ENCODE results near the gene ZNF610.
A peak's percentile ranks its signal among the peaks of the same experiment; 100 is the strongest.
"Not testable (repeated sequence)": the region's sequence is repeated elsewhere in the genome, so short reads cannot be mapped to it uniquely, and the experiment has no call there.

ZNF610 gene

DNA sequence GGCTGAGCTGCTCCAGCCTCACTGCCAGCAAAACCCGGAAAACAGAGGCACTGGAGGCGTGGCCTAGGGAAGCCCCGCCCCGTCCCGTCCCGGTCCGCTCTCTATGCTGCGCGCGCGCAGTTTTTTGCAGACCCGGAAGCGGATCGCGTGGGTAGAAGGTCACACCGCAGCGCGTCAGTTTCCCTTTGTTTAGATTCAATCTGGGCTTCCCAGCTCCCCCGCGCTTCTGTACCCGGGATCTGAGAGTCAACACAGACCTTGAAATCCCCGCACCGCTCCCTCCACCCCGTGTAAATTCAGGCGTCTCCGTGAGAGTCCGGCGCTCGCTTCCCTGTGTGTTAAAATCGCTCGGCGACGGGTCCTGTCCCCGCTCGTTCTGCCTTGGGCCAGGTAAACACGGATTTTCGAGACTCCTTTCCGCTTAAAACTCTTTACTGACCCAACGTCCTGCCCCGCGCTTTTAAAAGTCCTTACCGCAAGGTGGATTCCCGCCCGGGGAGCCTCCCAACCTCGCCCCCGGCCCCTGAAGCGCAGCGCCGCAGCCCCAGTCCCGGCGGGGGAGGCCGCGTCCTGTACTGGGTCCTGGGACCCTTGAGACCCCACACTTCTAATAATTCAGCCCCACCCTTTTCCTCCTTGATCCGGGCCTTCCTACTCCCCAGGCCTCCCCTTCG, at the start of gene ZNF610:
ZNF610 (plus strand) TSS at position 127 of the 674 bp plus-strand sequence. CDS start 12,930 bp downstream, outside the sequence.
- DNase-seq: peak; percentile 79

DNA sequence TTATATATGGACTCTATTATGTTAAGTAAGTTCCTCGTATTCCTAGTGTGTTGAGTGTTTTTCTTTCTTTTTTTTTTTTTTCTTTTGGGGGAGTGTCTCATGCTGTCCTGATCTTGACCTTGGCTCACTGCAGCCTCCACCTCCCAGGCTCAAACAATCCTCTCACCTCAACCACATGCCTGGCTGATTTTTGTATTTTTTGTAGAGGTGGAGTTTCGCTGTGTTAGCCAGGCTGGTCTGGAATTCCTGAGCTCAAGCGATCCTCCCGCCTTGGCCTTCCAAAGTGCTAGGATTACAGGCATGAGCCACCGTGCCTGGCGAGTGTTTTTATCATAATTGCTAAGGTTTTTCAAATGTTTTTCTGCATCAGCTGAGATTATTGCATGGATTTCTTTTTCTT, 49.8 kb upstream of the ZNF610 start:
- DNase-seq: no peak

DNA sequence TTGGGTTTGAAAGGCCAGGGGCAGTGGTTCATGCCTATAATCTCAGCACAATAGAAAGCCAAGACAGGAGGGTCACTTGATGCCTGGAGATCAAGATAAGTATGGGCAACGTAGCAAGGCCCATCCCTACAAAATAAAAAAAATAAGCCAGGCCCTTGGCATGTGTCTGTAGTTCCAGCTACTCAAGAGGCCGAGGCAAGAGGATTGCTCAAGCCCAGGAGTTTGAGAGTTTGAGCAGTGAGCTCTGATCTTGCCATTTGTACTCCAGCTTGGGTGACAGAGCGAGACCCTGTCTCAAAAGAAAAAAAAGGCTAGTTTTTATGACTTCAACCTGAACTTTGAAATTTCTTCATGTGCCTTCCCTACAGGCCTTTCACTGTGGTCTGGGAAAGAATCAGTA, 44.3 kb upstream of the ZNF610 start:
- no peak for DNase-seq

DNA sequence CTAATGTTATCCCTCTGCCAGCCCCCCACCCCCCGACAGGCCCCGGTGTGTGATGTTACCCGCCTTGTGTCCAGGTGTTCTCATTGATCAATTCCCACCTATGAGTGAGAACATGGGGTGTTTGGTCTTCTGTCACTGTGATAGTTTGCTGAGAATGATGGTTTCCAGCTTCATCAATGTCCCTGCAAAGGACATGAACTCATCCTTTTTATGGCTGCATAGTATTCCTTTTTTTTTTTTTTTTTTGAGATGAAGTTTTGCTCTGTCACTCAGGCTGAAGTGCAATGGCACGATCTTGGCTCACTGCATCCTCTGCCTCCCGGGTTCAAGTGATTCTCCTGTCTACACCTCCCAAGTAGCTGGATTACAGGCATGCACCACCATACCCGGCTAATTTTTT, 43.1 kb upstream of the ZNF610 start:
- not testable (repeated sequence) for DNase-seq

DNA sequence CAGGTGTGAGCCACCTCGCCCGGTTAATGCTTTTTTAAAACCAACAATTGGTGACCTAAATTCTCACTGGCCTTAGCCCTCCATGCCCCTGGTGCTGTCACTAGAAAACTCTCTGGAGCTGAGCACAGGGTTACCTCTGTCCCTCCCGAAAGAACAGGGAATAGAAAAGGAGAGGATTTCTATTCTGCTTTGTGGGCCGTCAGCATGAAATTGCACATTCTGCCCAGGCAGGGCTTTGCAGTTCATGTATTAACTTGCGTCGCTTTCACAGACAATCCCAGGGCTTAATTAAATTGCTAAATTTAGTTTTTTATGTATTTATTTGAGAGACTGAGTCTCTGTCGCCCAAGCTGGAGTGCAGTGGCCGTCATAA, 39.7 kb upstream of the ZNF610 start:
- peak; percentile 0 for DNase-seq

DNA sequence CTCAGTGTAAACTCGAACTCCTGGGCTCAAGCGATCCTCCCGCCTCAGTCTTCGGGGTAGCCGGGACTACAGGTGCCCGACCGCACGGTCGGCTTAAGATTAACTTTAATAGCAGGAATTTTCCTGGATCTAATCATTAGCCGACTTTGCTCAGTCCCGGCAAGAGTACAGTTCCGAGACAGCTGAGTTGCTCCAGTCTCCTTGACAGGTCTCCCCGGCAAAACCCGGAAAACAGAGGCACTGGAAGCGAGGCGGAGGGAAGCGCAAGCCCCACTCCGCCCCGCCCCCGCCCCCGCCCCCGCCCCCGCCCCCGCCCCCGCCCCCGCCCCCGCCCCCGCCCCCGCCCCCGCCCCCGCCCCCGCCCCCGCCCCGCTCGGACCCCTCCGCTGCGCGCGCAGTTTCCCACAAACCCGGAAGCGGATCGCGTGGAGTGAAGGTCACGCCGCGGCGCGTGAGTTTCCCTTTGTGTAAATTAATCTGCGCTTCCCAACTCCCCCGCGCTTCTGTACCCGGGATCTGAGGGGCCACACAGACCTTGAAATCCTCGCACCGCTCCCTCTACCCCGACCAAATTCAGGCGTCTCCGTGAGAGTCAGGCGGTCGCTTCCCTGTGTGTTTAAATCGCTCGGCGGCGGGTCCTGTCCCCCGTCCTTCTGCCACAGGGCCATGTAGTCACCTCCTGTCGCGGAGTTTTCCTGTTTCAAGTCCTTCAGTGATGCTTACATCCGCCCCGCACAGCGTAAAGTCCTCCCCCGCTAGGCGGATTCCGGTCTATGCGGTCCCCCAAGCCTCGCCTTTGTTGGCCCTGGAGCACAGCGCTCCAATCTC, 39.1 kb upstream of the ZNF610 start, which contains the start of gene ZNF480:
ZNF480 (plus strand) TSS at position 397 of the 828 bp plus-strand sequence. CDS start 3,244 bp downstream, outside the sequence.
- peak; percentile 74 for DNase-seq

DNA sequence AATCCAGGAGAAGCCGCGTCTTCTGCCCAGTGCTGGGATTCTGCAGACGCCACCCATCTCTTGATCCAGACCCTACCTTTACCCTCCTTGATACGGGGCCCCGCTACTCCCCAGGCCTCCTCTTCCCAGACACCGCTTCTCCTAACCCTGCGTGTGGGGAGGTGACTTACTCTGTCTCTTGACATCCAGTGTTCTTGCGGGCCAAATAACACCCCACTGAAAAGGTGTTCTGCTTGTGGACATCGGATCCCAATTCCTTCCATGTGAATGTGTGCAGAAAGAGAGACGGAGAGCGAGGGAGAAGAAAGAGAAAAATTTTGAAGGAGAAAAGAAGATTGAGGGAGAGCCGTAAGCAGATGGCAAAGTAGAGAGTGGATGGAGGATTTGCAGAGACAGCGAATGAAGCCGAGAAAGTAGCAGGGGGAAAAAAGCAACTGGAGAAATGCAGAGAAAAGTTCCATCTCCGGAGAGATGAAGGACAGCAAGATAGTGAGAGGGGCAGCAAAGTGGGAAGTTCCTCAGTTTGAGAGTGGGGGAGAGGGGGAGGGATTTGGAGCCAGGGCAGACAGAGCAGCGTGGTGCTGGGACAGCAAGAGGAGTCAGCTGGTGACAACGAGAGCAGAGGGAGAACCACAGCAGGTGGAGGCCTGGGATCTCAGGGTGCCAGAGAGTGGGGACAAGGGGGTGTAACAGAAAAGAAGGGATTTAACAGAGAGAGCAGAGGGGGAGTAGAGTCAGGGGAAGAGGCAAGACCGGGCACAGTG, 38.3 kb upstream of the ZNF610 start:
- no peak for DNase-seq

DNA sequence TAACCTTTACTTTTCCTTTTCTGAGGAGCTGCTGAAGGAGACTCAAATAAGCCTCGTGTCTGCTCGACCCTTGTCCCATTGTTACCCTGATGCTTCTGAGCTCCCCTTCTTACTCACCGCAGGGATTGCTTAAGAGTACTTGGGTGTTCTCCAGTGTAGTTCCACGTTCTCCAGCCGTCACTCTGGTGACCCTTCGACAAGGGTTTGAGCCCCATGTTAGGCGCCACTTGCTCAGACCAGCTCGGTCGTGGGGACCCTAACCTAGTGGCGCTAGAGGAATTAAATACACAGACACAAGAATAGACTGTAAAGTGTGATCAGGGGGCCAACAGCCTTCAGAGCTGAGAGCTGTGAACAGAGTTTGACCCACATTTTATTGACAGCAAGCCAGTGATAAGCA, 28.8 kb upstream of the ZNF610 start:
- no peak for DNase-seq

DNA sequence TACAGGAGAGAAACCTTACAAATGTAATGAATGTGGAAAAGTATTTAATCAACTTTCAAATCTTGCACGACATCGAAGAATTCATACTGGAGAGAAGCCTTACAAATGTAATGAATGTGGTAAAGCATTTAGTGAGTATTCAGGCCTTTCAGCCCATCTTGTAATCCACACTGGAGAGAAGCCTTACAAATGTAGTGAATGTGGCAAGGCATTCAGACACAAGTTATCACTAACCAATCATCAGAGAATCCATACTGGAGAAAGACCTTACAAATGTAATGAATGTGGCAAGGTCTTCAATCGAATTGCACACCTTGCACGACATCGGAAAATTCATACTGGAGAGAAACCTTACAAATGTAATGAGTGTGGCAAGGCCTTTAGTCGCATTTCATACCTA, 13.6 kb upstream of the ZNF610 start:
- no peak for DNase-seq

DNA sequence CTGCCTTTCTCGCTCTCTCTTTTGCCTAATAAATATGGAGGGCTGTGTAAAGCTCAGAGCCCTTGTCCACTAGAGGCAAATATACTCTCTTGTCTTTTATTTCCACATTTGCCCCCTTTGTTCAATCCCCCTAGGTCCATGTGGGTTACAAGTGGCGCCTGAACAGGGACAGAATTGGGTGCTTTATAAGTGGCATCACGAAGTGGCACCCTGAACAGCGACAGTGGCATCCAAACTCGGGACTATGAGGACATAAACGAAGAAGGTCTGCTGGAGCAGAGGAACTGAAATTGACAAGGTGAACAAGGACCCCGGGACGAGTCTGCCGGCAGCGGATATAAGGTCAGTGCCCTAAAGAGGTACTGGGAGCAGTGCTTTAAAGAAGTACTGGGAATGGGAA, 4.3 kb upstream of the ZNF610 start:
- DNase-seq: no peak

DNA sequence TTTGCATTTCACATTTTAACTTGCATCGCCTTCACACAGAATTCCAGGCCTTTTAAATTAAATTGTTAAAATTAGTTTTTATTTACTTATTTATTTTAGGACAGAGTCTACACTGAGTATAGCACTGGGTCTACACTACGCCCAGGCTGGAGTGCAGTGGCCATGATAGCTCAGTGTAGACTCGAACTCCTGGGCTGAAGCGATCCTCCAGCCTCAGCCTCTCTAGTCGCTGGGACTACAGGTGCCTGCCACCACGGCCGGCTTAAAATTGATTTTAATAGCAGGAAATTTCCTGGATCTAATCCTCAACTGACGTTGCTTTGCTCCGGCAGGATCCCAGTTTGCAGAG, 301 bp upstream of the ZNF610 start:
- no peak for DNase-seq

DNA sequence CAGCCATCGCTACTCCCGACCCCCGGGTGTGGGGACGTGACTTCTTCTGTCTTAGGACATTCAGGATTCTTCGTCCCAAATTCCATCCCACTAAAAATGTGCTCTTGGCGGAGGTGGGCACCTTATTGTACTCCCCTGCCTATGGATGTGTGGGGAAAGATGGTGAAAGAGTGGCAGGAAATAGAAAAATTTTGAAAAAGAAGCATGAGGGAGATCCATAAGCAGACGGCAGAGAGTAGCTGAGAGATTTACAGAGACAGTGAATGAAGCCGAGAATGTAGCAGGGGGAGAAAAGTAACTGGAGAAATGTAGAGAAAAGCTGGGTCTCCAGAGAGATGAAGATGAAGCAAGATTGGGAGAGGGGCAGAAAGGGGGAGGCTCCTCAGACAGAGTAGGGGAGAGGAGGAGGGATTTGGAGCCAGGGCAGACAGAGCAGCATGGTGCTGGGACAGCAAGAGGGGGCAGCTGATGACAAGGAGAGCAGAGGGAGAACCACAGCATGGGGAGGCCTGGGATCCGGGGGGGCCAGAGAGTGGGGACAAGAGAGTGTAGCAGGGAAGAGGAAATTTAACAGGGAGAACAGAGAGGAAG, 843 bp downstream of the ZNF610 start:
- DNase-seq: no peak

DNA sequence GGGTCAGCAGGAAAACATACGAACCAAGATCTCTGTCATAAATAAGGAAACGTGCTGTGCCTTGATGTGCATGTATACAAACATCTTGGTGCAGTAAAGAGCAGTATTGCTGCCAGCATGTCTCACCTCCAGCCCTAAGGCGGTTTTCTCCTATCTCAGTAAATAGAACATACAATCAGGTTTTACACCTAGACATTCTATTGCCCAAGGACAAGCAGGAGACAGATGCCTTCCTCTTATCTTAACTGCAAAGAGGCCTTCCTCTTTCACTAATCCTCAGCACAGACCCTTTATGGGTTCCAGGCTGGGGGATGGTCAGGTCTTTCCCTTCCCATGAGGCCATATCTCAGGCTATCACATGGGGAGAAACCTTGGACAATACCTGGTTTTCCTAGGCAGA, 3.0 kb downstream of the ZNF610 start:
- not testable (repeated sequence) for DNase-seq

DNA sequence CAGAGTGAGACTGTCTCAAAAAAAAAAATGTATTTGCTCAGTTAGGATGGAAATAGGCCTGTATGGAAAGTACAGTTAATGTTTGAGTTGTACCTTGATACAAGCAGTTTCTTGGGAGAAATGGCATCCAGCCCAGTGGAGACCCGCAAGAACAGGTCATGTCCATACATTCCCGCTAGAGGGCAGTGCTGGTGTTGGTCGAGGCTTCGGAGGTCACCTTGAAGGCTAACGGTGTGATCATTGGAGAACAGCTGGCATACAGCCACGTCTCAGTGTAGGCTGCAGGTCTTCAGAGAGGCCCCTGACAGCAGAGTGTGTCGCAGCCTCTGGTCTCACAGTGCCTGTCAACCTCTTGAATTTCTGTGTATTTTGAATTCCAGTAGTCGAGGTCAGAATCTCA, 7.5 kb downstream of the ZNF610 start:
- DNase-seq: peak; percentile 15

DNA sequence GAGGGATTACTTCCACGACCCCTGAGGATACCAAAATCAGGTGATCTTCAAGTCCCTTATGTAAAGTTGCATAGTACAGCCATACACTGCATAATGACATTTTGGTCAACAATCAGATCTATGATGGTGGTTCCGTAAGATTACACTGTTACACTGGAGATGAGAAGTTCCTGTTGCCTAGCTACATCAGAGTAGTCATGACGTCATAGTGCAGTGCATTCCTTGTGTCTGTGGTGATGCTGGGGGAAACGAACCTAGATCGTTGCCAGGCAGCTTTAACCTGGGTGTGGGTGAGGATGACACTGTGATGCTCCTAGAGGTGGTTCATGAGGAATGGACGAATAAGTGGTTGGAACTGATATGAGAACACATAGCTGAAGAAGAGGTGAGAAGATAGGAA, 9.1 kb downstream of the ZNF610 start:
- no peak for DNase-seq

DNA sequence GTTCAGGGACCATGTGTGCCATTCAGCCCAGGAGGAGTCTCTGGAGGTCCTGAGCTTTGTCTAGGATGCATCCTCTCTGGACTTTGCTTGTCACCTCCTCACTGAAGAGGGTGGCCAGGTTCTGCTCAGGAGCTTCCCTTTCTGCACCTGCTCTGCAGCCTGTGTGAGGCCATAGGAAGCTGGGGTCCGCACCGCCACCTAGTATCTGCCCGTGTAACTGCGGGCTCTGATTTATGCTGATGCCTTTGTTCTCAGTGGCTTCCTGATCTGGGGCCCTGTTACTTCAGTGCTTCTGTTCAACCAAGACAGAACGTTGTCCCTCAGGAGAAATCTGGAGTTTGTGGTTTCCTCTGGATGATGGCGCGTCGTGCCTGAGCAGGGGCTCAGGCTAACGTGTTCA, 15.5 kb downstream of the ZNF610 start:
- DNase-seq: no peak

DNA sequence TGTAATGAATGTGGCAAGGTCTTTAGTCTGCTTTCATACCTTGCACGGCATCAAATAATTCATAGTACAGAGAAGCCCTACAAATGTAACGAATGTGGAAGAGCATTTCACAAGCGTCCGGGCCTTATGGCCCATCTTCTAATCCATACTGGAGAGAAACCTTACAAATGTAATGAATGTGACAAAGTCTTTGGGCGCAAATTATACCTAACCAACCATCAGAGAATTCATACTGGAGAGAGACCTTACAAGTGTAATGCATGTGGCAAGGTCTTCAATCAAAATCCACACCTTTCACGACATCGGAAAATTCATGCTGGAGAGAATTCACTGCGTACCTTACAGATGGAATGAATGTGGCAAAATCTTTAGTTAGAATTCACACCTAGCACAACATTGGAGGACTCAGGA, 30.4 kb downstream of the ZNF610 start:
- DNase-seq: no peak

DNA sequence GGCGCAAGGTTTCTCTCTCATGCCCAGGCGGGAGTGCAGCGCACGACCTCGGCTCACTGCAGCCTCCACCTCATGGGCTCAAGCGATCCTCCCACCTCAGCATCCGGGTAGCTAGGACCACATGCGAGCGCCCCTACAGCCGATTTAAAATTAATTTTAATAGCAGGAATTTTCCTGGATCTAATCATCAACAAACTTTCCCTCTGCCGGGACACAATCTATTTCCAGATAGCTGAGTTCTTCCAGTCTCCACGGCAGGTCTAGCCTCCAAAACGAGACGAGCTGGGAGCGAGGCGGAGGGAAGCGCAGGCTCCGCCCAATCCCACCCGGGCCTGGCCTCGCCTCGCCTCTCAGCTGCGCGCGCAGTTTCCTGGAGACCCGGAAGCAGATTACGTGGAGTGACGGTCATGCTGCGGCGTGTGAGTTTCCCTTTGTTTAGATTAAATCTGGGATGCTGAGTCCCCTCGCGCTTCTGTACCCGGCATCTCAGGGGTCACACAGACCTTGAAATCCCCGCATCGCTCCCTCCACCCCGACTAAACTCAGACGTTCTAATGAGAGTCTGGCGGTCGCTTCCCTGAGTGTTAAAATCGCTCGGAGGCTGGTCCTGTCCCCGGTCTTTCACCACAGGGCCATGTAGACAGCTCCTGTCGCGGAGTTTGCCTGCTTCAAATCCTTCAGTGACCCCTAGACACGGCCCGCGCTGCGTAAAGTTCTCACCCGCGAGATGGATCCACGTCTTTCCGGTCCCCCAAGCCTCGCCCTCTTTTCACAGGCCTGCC, 33.7 kb downstream of the ZNF610 start, which contains the start of gene ZNF880:
ZNF880 (plus strand) TSS at position 365 of the 782 bp plus-strand sequence; CDS start at position 408, 43 bp downstream.
- DNase-seq: peak; percentile 80

DNA sequence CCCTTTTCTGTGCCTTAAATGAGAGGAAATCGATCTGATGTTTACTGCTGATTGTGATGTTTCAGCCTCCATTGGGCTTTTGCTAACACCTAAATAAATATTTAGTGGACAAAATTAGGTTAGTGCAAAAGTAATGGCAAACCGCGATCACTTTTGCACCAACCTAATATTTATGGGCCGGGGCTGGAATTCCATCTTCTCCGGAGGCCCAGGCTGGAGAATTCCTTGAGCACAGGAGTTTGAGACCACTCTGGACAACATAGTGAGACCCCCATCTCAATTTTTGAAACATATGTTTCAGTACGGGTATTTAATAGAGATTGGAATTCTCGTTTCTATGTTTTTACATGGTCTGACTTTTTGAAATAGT, 34.3 kb downstream of the ZNF610 start:
- DNase-seq: no peak

DNA sequence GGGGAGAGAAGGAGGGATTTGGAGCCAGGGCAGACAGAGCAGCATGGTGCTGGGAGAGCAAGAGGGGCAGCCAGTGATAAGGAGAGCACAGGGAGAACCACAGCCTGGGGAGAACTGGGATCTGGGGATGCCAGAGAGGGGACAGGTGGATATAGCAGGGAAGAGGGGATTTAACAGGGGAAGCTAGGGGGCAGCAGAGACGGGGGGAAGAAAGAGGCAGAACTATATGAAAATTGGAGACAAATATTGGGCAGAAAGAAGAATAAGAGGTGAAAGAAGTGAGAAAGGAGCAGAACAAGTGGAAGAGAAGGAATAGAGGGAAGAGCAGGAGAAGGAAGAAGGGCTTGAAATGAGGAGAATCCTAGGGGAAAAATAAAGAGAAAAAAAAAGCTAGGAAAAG, 55.1 kb downstream of the ZNF610 start:
- DNase-seq: no peak

DNA sequence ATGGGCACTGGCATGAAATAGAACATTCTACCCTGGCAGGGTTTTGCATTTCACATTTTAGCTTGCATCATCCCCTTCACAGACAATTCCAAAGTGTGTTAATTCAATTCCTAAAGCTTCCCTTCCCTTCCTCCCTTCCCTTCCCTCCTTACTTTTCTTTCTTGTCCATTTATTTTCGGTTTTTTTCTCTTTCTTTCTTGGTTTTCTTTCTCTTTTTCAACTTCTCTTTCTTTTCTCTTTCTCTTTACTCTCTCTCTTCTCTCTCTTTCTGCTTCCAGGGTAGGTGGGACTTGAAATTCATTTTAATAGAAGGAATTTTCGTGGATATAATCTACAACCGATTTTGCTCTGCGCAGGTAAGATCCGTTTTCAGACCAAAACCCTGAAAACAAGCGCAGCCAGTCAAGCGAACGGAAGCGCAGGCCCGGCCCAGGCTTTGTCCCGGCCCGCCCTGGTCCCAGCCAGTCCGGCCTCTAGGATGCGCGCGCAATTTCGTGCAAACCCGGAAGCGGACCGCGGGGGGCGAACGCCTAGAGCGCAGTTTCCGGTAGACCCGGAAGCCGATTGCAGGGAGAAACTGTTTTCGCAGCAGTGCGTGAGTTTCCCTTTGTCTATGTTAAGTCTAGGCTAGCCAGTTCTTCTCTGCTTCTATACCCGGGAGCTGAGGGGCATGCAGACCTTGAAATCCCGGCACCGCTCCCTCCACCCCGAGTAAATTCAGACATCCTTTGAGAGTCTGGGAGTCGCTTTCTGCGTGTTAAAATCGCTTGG, 61.5 kb downstream of the ZNF610 start, which contains the start of gene ZNF528:
ZNF528 (plus strand) TSS at position 540 of the 771 bp plus-strand sequence. CDS start 4,165 bp downstream, outside the sequence.
- peak; percentile 86 for DNase-seq
